ENCODE results near the gene RAB26.

Gene RAB26

DNA sequence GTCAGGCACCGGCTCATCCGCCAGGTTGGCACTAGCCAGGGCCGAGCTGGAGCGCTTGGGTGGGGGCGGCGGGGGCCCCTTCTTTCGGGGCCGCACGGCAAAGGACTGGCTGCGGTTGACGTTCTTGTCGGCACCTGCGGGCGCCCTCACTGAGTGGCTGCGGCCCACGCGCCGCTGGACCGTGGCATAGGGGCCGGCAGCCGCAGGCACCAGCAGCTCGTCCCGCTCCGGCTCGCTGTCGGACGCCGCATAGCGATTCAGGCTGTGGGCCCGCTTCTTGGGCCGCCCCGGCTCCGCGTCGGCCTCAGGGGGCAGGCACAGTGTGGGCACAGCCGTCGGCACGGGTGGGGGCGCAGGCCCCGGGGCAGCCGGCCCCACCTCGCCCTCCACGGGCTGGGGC, 32.0 kb downstream of the RAB26 start:
- no peak for DNase-seq (ENCODE audit: low read depth)

DNA sequence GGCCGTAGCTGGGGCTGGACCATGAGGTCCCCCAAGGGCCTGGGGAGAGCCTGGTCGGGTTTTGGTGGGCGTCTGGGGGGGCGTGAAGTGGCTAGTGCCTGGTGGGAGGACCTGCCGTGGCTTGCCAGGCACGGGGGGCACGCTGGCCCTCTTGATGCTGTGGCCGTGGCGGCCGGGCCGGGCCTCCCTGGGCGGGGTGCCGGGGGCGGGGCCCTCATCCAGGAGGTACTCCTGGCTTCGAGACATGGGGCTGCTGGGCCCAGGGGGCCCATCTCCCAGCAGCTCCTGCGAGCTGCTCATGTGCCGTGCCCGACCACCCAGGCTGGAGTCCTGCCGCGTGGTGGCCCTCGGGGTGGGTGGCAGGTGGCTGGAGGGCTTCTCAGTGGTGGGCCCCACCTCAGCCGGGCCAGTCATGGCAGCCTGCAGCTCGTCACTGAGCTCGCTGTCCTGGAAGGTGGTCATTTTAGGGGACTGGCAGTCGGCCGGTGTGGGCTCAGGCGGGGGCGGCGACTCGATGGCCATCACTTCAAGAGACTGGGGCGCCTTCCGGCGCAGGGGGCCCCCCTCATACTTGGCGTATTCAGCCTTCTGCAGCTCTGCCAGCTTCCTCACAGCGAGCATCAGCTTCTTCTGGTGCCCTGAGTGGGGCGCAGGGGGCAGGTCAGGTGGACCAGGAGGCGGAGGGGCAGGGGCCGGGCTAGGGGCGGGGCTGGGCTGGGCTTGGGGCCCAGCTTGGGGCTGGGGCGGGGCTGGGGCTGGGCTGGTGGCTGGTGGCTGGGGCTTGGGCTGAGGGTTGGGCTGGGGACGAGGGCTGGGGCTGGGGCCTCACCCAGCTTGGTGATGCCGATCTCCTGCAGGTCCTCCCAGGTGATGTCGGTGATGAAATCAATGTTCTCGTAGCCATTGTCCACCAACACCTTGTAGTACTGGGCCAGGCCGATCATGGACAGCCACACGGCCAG, 32.8 kb downstream of the RAB26 start:
- no peak for DNase-seq (ENCODE audit: low read depth)

DNA sequence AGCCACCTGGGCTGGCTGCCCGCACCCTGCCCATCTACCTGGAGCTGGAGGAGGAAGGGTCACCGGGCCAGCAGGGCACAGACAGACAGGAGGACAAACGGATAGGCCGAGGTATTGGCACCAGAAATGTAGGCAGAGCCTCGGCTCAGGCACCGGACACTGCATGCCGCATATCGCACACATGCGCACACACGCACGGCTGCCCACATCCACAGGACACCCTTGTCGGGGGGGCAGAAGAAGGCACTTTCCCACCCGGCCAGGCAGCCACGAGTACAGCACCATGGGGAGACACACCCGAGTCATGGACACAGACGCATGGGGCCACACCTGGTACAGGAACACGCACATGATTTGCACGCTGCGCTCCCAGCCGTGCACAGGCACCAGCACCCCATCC, 33.5 kb downstream of the RAB26 start:
- no peak for DNase-seq (ENCODE audit: low read depth)

- DNase-seq (ENCODE audit: low read depth), result no peak
These were observed 35.2 kb downstream of the RAB26 start for GRCh38 chr16:2183671-2184070.

DNA sequence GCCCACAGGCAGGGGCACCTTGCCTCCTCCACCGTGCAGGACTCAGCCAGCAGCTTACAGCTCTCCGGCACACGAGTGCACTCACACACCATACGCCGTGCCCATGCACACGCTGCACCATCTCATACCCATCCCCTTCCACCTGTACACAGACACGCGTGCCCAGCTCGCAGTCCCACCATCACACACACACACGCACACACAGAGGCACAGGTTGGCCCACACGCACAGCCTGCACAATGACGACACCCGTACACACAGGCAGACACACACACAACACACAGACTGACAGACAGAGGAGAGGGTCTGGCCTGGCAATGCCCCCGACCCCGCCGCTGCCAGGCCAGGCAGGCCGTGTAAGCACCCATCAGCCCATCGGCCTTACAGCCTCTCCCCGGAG, 35.9 kb downstream of the RAB26 start:
- no peak for DNase-seq (ENCODE audit: low read depth)

DNA sequence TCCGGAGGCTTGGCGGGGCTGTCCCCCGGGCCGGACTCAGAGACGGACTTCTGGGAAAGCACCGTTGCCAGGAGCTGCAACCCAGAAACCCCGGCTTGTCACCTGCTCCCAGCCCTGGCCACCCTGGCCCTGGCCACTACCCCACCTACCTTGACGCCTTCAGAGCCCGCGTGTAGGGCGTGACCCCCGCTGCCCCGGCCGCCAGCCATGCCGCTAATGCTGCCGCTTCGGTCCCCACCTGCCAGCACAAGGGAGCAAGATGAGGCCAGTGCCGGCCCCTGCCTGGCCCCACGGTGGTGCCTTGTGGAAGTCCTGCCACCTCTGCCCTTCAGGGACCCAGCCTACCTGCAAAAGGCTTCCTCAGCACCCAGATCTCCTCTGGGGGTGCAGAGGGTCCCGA, 36.5 kb downstream of the RAB26 start:
- DNase-seq (ENCODE audit: low read depth), result no peak

GRCh38 chr16:2186064-2186463, 37.6 kb downstream of the RAB26 start:
- DNase-seq (ENCODE audit: low read depth), result no peak

DNA sequence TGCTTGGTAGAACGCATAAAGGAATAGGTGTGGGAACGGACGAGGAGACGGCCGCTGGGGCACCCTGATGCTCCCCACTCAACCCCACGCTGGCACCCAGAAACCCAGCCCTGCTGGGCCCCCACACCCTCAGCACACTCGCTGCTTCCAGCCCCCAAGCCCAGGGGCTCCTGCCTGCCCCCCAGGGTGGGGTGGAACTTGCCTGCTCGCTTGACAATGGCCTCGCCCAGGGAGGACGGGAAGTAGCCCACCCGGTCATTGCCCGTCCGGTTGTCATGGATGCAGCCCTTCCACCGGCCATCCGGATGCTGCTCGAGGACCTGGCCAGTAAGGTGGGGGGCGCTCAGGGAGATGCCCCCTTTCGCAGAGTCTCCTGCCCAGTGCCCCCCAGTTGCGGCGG, 38.1 kb downstream of the RAB26 start:
- DNase-seq (ENCODE audit: low read depth), result no peak

DNA sequence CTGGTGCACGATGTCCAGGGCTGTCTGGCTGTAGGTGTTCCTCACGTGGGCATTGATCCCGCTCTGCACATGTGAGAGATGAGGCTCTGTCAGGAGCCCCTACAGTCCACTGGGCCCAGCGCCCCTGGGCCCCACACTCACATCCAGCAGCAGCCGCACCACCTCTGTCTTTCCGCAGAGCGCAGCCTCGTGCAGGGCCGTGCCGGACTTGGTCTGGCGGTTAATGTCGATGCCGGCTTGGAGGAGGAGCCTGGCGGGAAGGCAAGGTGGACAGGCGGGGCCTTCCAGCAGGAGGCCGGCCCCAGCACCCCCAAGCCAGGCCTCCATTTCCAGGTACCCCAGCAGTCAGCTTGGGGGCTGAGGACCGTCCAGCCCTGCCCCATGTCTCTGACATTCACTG, 38.8 kb downstream of the RAB26 start:
- DNase-seq (ENCODE audit: low read depth), result no peak

DNA sequence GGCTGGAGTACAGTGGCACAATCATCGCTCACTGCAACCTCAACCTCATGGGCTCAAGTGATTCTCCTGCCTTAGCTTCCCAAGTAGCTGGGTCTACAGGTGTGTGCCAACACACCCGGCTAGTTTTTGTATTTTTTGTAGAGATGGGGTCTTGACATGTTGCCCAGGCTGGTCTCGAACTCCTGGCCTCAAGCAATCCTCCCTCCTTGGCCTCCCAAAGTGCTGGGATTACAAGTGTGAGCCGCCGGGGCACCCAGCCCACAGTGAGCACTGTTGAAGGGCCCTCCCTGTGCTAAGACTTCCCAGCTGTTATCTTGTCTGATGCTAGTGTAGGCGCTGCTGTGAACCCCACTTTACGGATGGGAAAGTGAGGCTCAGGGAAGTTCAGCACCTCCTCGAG, 40.0 kb downstream of the RAB26 start:
- no peak for DNase-seq (ENCODE audit: low read depth)

DNA sequence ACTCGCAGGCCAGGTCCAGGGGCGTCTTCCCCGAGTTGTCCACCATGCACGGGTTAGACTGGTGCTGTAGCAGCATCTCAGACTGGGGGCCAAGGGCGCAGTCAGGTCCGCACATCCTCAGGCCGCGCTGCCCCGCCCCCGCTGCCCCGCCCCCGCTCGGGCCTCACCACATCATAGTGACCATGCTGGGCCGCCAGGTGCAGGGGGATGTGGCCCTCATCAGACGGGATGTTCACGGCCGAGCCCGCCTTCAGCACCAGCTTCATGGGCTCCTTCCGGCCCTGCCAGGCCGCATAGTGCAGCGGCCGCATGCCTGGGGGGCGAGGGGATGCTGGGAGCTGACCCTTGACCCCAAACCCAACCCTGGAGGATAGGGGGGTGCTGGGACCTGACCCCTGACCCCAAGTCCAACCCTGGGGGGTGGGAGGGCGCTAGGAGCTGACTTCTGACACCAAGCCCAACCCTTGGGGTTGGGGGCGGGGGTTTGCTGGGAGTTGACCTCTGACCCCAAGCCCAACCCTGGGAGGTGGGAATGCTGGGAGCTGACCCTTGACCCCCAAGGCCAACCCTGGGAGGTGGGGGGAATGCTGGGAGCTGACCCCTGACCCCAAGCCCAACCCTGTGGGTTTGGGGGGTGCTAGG, 40.9 kb downstream of the RAB26 start:
- DNase-seq (ENCODE audit: low read depth), result no peak

- no peak for DNase-seq (ENCODE audit: low read depth)
These were observed 41.7 kb downstream of the RAB26 start for GRCh38 chr16:2190002-2190658.

GRCh38 chr16:2190659-2191445, 42.4 kb downstream of the RAB26 start:
- no peak for DNase-seq (ENCODE audit: low read depth)

DNA sequence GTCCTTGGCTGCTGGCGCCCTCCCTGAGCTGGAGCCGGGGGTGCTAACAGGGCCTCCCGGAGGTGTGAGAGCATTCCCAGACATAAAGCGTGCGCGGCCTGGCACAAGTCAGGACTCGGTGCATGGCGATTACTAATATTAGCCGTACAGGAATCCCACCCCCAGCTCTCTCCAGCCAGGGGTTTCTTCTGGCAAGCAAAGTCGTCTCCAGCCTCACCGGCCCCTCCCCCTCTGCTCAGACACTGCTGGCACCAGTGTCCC, 43.0 kb downstream of the RAB26 start:
- DNase-seq (ENCODE audit: low read depth), result no peak

- no peak for DNase-seq (ENCODE audit: low read depth)
These were observed 45.9 kb downstream of the RAB26 start for GRCh38 chr16:2194166-2194834.

GRCh38 chr16:2194852-2195321, 46.5 kb downstream of the RAB26 start:
- DNase-seq (ENCODE audit: low read depth), result peak; percentile 31

DNA sequence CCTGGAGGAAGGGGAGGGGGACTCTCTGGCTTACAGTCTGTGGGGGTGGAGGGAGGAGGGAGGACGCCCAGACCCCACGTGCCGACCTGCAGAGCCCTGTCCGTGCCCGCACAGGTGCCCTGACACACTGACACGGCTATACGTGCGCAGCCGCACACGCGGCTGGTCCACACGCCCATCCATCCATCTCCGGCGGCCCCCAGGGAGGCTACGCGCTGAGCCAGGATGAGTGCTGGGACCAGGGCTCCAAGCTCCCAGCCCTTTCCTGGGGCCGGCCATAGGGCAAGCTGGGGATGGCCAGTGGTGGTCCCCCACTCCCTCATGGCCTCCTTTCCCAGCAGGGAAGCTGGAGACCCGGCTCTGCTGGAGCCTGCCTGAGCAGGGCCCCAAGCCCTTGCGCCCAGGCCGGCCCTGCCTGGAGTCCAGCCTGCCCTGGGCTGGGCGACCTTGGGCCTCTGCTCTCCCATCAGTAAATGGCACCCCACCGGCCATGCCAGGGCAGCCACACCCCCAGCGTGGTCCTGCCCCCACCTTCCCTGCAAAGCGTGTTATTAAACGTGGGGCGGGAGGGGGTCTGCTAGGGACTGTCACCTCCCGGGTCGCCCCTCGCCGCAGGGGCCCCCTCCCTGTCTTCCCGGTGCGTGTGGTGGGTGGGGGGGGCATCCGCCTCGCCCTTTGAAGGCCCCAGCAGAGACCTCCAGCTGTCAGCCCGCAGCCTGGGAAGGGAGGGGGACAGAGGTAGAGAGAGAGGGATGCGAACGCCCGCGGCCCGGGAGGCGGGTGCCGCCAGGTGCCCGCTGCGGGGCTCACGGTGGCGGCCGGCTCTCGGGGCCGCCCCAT, 47.1 kb downstream of the RAB26 start:
- DNase-seq (ENCODE audit: low read depth), result no peak

DNA sequence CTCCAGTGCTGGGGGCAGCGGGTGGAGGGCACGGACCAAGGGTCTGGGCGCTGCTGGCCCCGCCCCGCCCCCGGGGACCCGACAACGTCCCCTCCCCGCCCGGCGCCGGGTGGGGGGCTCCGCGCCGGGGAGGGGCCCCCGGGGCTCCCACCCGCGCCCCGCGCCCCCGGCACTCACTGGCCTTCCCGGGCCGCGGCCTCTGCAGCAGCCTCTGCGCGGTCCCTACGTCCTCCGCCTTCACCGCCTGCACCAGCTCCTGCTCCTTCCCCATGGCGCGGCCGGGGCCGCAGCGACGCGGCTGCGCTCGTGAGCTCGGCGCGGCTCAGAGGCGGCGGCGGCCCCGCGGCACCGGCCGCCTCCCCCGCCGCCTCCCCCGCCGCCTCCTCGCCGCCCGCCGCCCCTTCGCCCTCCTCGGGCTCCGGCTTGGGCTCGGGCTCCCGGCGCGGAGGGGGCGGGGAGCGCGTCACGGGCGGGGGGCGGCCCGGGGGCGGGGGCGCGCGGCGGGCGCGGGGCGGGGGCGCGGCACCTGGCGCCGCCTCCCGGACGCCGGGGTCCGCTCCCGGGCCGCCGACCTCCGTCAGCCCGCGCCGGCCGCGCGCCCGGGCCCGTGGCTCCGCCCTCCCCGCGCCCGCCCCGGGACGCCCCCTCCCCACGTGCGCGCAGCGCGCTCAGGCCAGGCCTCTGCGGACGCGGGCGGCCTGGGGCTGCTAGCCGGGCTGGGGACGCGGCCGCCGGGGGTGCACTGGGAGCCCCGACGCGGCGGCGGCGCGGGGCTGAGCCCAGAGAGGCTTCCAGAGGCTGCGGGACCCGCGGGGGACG, 47.9 kb downstream of the RAB26 start, which contains the start of gene CASKIN1:
Gene CASKIN1, minus strand, starts transcription at position 444 of the 819 bp plus-strand sequence. Its CDS starts 173 bp downstream, at position 271.
- no peak for DNase-seq (ENCODE audit: low read depth)

DNA sequence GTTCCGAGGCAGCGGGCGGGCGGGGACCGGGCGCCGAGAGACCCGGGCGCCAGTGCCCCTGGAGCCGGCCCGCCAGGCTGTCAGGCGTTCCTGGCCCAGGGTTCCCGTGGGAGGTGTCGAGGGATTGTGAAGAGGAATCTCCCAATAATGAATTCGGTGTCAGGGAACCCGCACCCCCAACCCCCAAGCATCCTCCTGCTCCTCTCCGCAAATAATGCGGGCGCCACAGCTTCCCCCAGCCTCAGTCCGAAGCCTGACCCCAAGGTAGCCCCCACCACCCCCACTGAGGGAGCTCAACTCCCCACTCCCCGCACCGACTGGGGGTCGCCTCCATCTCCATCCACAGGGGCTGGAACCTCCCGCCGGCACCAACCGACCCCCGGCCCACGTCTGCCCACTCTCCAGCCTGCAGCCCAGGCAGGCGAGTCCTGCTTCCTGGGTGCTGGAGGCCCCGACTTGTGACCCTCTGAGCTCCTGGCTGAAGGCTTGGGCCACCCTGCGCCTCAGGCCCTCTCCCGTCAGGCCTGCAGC, 48.6 kb downstream of the RAB26 start:
- no peak for DNase-seq (ENCODE audit: low read depth)

GRCh38 chr16:2197765-2198164, 49.3 kb downstream of the RAB26 start:
- DNase-seq (ENCODE audit: low read depth), result no peak

Measured in activated T-cell treated with anti-CD3 and anti-CD28 coated beads for 1 hour (primary cell).